T-helper 2 cell treated with Interferon-gamma antibody and Interleukin-4, amounts not matched to agents 5 μg/mL and 100 μg/mL, for 36 hours (primary cell): ENCODE data around the gene COA7.

Experiments used
- DNase-seq: peaks from one replicate; pipeline ENCODE4 v3.0.0; 2021; ENCODE audit warnings: low spot score
- H3K27ac Mint-ChIP-seq: one replicate; pipeline ENCODE4 v1.8.0; 2021; ENCODE audit warnings: mild to moderate bottlenecking, mixed read lengths
- H3K27me3 Mint-ChIP-seq: one replicate; pipeline ENCODE4 v1.8.0; 2021; ENCODE audit warnings: low read depth, mixed read lengths
- H3K36me3 Mint-ChIP-seq: one replicate; pipeline ENCODE4 v1.8.0; 2021; ENCODE audit warnings: low read depth, mixed read lengths
- H3K4me1 Mint-ChIP-seq: one replicate; pipeline ENCODE4 v1.8.0; 2021; ENCODE audit warnings: low read depth, mixed read lengths
- H3K4me3 Mint-ChIP-seq: one replicate; pipeline ENCODE4 v1.8.0; 2022; ENCODE audit warnings: mild to moderate bottlenecking, moderate library complexity, mixed read lengths
- H3K9me3 Mint-ChIP-seq: one replicate; pipeline ENCODE4 v1.8.0; 2021; ENCODE audit warnings: mixed read lengths

COA7 gene

DNA sequence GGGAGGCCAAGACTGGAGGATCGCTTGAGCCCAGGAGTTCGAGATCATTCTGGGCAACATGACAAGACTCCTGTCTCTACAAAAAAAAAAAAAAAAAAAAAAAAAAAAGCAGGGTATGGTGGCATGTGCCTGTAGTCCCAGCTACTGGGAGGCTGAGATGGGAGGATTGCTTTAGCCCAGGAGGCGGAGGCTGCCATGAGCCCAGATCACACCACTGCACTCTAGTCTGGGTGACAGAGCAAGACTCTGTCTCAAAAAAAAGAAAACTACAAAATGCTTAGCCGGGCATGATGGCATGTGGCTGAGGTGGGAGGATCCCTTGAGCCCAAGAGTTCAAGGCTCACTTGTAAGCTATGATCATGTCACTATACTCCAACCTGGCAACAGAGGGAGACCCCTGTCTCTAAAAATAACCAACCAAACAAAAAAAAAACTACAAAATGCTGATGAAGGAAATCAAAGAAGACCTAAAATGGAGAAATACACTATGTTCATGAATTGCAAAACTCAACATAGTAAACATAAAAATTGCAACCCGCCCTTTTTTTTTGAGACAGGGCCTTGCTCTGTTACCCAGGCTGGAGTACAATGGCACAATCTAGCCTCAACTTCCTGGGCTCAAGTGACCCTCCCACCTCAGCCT lies 44.8 kb downstream of the COA7 start:
- DNase-seq: no peak
- H3K27ac Mint-ChIP-seq: peak overlapping the region; percentile 60
- H3K4me3 Mint-ChIP-seq: no peak overlapping the region
- peaks cover 5% of the 10 kb centered on the region for H3K36me3 Mint-ChIP-seq
- H3K27me3 Mint-ChIP-seq: no peaks in the 10 kb centered on the region
- no peaks in the 10 kb centered on the region for H3K4me1 Mint-ChIP-seq
- no peaks in the 10 kb centered on the region for H3K9me3 Mint-ChIP-seq

DNA sequence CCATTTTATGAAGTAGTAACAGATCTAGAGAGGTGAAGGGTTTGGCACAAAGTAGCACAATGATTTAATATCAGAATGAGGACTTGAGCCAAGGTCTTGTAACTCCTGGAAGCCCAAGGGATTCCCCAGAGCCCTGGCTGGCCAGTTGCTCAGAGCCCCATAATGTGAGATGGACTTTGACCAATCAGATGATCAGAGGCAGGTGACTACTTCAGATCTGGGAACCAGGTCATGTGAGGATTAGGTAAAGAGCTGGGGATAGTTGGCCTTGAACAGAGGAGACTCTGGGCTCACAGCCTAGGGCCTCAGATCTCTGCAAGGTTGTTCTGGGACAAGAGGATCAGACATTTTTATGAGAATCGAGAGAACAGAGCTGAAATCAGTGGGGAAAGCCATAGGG lies 46.2 kb downstream of the COA7 start:
- H3K27ac Mint-ChIP-seq: peak overlapping the region; percentile 43
- H3K4me3 Mint-ChIP-seq: no peak overlapping the region
- no peaks in the 10 kb centered on the region for H3K4me1 Mint-ChIP-seq
- DNase-seq: no peak
- H3K9me3 Mint-ChIP-seq: no peaks in the 10 kb centered on the region
- H3K36me3 Mint-ChIP-seq: peaks cover 2% of the 10 kb centered on the region
- no peaks in the 10 kb centered on the region for H3K27me3 Mint-ChIP-seq

DNA sequence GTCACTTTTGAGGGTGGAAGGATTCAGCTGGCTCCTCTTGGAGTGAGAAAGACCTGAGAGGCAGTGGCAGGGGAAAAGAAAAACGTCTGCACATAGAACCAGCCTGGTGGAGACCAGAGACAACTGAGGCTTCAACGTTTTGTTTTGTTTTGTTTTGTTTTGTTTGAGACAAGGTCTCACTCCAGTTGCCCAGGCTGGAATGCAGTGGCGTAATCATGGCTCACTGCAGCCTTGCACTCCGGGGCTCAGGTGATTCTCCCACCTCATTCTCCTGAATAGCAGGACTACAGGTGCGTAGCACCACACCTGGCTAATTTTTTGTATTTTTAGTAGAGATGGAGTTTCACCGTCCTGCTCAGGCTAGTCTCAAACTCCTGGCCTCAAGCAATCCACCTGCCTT lies 52.9 kb downstream of the COA7 start:
- Mint-ChIP-seq H3K27me3 (no peaks in the 10 kb centered on the region), H3K27ac (no peak overlapping the region), H3K4me1 (peaks cover 7% of the 10 kb centered on the region), H3K9me3 (no peaks in the 10 kb centered on the region), H3K4me3 (no peak overlapping the region), H3K36me3 (peaks cover 5% of the 10 kb centered on the region)
- DNase-seq: no peak

DNA sequence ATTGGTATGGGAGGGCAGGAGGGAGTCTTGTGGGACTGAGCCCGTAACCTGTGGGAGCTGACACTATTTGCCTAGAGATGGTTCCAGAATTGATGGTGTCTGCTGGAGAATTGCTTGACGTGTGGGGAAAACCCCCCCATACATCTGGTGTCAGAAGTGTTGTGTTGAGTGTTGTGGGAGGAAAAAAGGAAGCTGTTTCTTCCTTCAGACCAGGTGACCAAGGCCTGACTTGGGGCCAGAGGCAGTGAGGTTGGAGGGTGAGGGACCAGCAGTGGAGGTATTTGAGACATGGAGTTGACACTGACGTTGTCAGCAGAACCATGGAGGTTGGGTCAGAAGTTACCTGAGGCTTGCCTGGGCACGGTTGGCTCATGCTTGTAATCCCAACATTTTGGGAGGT lies 56.8 kb downstream of the COA7 start:
- H3K36me3 Mint-ChIP-seq: peaks cover 12% of the 10 kb centered on the region
- H3K9me3 Mint-ChIP-seq: peaks cover 3% of the 10 kb centered on the region
- no peak overlapping the region for H3K4me3 Mint-ChIP-seq
- peak overlapping the region; percentile 29 for H3K27ac Mint-ChIP-seq
- DNase-seq: no peak
- H3K27me3 Mint-ChIP-seq: no peaks in the 10 kb centered on the region
- peaks cover 29% of the 10 kb centered on the region for H3K4me1 Mint-ChIP-seq

DNA sequence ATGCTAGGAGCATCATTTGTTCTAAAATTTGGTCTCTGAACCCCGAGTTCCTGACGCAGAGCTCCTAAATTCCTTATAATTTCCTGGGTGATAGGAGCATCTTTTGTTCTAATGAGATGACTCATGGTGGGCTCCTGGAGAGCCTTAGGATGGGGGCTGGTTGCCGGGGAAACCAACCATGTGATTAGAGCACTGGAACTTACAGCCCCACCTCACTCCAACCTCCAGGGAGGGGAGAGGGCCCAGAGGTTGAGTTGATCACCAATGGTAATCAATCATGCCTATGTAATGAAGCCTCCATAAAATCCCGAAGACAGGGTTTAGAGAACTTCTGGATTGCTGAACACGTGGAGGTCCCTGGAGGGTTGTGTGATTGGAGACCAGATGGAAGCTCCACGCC lies 57.5 kb downstream of the COA7 start:
- H3K4me3 Mint-ChIP-seq: no peak overlapping the region
- peaks cover 31% of the 10 kb centered on the region for H3K4me1 Mint-ChIP-seq
- no peaks in the 10 kb centered on the region for H3K27me3 Mint-ChIP-seq
- H3K9me3 Mint-ChIP-seq: peaks cover 3% of the 10 kb centered on the region
- no peak for DNase-seq
- H3K27ac Mint-ChIP-seq: no peak overlapping the region
- peaks cover 12% of the 10 kb centered on the region for H3K36me3 Mint-ChIP-seq

DNA sequence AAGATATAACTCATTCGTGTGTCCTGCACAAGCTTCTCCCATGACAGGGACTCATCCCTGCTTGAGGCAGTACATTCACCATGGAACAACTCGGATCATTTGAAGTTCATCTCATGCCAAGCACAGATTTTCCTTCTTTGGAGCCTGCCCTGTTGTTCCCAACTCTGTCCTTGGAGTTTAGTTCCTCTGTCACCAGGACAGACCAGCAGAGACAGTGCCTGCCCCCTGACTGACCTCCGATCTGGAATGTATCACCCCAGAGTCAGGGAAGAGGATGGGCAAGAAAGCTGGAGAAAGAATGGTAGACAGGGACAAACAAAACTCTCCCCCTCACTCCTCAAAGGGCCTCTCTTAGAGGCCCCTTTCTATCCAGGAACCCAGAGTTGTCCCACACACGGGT lies 60.2 kb downstream of the COA7 start:
- H3K36me3 Mint-ChIP-seq: peaks cover 26% of the 10 kb centered on the region
- peaks cover 11% of the 10 kb centered on the region for H3K9me3 Mint-ChIP-seq
- no peak for DNase-seq
- H3K4me1 Mint-ChIP-seq: peaks cover 50% of the 10 kb centered on the region
- H3K27ac Mint-ChIP-seq: peak overlapping the region; percentile 99
- H3K27me3 Mint-ChIP-seq: peaks cover 5% of the 10 kb centered on the region
- H3K4me3 Mint-ChIP-seq: peak overlapping the region; percentile 84

DNA sequence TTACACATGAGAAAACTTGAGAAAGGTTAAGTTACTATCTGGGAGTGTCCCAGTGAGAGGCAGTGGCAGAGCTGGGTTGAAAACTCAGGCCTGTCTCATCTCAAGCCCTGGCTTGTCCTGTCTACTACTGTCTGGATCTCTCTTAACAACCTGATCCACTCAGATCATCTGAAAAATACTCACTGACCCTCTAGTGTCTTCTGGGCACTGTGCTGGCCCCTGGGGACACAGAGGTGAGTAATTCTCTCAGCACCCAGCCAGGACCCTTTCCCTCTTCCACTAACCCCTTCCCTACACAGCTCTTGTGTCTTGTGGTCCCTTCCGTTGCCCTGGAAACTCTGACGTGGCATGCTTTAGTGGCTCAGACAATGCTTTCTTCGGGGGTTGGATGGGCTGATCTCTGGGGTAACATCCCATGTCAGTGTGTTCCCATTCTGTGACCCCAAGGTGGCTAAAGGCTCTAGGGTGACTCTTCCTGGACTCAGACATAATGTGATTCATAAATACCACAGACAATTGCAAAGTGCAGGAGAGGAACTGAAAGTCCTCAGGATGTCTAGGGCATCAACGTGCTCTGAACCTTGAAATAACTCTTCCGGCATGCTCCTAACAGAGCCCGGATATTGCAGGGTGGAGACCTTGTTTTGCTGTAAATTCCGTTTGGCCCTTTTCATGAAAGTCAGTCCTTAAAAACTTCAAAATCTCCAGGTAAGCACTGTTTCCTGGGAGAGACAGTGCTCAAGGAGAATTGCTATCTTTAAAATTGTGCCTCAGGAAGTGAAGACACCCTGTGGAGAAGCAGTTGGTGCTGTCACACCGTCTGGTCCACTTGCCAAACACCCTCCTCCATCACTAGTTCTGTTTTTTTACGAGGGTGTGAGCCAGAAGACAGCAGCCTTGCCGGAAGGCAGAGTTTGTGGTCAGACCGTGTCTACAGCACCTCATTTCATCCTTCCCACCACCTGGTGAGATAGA lies 61.1 kb downstream of the COA7 start:
- Mint-ChIP-seq H3K4me3 (peak overlapping the region; percentile 84), H3K27me3 (peaks cover 8% of the 10 kb centered on the region), H3K36me3 (peaks cover 26% of the 10 kb centered on the region), H3K9me3 (peaks cover 11% of the 10 kb centered on the region), H3K4me1 (peaks cover 52% of the 10 kb centered on the region), H3K27ac (peak overlapping the region; percentile 99)
- peak; percentile 73 for DNase-seq

DNA sequence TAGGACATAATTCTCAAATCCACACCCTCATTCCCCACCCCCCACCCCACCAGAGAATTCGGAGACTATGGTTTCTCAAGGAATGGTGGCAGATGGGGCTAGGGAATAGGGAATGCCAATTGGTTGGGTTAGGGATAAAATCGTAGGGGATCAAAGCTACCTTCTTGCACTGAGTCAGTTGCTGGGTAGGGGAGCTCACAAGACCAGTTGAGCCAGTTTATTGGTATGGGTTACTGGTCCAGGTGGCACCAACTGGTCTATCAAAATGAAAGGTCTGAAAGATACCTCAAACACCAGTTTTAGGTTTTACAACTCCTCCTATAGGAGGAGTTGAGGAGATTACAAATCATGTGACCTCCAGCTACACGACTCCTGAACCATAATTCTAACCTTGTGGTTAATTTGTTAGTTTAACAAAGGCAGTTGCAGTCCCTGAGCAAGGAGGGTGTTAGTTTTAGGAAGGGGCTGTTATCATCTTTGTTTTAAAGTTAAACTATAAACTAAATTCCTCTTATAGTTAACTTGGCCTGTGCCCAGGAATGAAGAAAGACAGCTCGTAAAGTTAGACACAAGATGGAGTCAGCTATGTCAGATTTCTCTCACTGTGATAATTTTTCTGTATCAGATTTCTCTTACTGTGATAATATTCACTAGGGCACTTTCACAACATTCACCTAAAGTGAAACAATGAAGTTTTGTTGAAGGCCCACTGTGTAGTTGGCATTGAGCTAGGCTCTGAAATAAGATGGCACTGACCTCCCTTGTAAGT lies 62.6 kb downstream of the COA7 start:
- Mint-ChIP-seq H3K36me3 (peaks cover 21% of the 10 kb centered on the region), H3K9me3 (peaks cover 11% of the 10 kb centered on the region), H3K4me3 (peak overlapping the region; percentile 47), H3K27me3 (peaks cover 11% of the 10 kb centered on the region), H3K4me1 (peaks cover 49% of the 10 kb centered on the region), H3K27ac (peak overlapping the region; percentile 79)
- DNase-seq: no peak
